Prostate gland (tissue), 2 donors: ENCODE data around the gene FAM114A1. TPM values are rescaled to one million over a fixed set of nuclear protein-coding genes. Genes with fewer than 3 reads are reported as not detected.

Experiments used
- DNase-seq: peaks from one replicate; pipeline ENCODE4 v3.0.0-alpha.2; 2019; ENCODE audit warnings: low spot score
- H3K27ac ChIP-seq, 2 donors: fragments of 200-600 bp; sonication (generic); 2 replicates each; pipeline ENCODE4 v1.5.1; 2017 to 2019
- H3K27me3 ChIP-seq: fragments of 200-600 bp; sonication (generic); replicated peaks from 2 replicates; pipeline ENCODE4 v1.5.1; 2019; ENCODE audit not compliant: insufficient read depth
- H3K36me3 ChIP-seq, 2 donors: fragments of 200-600 bp; sonication (generic); 1 replicate in 1 of 2; 2 replicates in 1 of 2; pipeline versions ENCODE4 v1.5.1 to v1.8.1; 2017 to 2019
- H3K4me1 ChIP-seq: fragments of 200-600 bp; sonication (generic); replicated peaks from 2 replicates; pipeline ENCODE4 v1.5.1; 2019
- H3K4me3 ChIP-seq, 2 donors: fragments of 200-600 bp; sonication (generic); 2 replicates each; pipeline ENCODE4 v1.5.1; 2017 to 2019
- H3K9me3 ChIP-seq: fragments of 200-600 bp; sonication (generic); 2 replicates; pipeline ENCODE4 v1.5.1; 2017
- POLR2A ChIP-seq: fragments of 450-650 bp; IDR thresholded peaks from one replicate; pipeline ENCODE4 v1.6.1; 2016; ENCODE audit warnings: antibody characterized with exemption, mild to moderate bottlenecking
- POLR2AphosphoS5 ChIP-seq: sonication (generic); formaldehyde crosslinking; IDR thresholded peaks from one replicate; pipeline ENCODE4 v1.6.1; 2017; ENCODE audit warnings: antibody characterized with exemption
- WGBS: methylation state at CpG from one replicate; pipeline ENCODE4 v1.1.5; 2018; 5-methylcytosine and 5-hydroxymethylcytosine counted together
- intact Hi-C: fragments of 100-400 bp; cut with DNase I; formaldehyde crosslinking; loops from one replicate; pipeline ENCODE4 v1.14.2; 2022
- total RNA-seq, 2 donors: library from RNA; depleted of rRNA; stranded (reverse); fragments of >200 nt; gene quantifications; one replicate each; pipeline ENCODE4 v1.1.0, GENCODE V29; 2016
- TF ChIP-seq, protein P1 (sequence below), 4 experiments: fragments of 200-600 bp in 2 of 4; fragments of 450-650 bp in 2 of 4; sonication (generic) in 2 of 4; IDR thresholded peaks; 1 replicate in 3 of 4; 2 replicates in 1 of 4; pipeline ENCODE4 v1.5.1; 2016 to 2019; ENCODE audit warnings: antibody characterized with exemption in 4 of 4, mild to moderate bottlenecking in 2 of 4, moderate library complexity in 2 of 4

FAM114A1 gene
- total RNA-seq, 2 donors from 2014 or later, result 117 to 118 TPM

DNA sequence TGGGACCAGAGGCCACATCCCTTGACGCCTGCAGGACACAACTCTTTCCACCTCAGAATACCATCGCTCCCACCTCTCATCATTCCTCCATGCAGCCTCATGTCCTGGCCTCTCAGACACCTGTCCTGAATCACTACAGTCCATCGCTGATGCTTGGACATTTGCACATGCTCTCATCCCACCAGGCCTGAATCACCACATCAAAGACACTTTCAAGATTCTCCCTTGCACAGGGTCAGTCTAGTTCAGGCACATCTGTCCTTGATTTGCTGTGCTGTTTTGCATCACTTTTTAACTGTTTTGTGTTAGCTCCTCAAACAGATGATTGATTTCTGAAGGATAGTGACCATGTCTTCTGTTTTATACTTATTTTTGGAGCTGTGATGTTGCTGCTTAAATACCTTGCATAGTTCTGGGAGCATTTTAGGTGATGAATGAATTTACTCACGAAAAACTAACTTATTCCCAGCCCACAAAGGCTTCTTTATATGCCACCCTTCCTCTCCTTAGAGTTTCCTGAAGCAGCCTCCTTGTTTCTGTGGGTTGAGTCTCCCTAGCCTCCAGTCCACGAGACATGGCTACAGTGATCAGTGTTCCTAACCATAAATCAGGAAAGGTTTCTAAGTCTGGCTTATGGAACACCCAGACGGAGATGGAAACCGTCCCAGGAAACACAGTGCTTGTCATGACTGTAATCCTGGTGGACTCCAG lies 2.6 kb downstream of the FAM114A1 start:
- intact Hi-C loops, result no loop called here
- no peaks in the 10 kb centered on the region for H3K27me3 ChIP-seq
- H3K4me3 ChIP-seq, result no peak overlapping the region
- no peaks in the 10 kb centered on the region for H3K4me1 ChIP-seq
- TF ChIP-seq, protein P1, sequence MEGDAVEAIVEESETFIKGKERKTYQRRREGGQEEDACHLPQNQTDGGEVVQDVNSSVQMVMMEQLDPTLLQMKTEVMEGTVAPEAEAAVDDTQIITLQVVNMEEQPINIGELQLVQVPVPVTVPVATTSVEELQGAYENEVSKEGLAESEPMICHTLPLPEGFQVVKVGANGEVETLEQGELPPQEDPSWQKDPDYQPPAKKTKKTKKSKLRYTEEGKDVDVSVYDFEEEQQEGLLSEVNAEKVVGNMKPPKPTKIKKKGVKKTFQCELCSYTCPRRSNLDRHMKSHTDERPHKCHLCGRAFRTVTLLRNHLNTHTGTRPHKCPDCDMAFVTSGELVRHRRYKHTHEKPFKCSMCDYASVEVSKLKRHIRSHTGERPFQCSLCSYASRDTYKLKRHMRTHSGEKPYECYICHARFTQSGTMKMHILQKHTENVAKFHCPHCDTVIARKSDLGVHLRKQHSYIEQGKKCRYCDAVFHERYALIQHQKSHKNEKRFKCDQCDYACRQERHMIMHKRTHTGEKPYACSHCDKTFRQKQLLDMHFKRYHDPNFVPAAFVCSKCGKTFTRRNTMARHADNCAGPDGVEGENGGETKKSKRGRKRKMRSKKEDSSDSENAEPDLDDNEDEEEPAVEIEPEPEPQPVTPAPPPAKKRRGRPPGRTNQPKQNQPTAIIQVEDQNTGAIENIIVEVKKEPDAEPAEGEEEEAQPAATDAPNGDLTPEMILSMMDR (IDR thresholded peaks at IDR 0.05), result no peak
- TF ChIP-seq POLR2AphosphoS5 (no peak), POLR2A (no peak)
- peak overlapping the region; percentile 18 to 97 for H3K27ac ChIP-seq
- 66% methylated on average over 7 of the region's 7 CpGs for WGBS
- no peaks in the 10 kb centered on the region for H3K36me3 ChIP-seq
- DNase-seq, result no peak
- H3K9me3 ChIP-seq, result no peaks in the 10 kb centered on the region

DNA sequence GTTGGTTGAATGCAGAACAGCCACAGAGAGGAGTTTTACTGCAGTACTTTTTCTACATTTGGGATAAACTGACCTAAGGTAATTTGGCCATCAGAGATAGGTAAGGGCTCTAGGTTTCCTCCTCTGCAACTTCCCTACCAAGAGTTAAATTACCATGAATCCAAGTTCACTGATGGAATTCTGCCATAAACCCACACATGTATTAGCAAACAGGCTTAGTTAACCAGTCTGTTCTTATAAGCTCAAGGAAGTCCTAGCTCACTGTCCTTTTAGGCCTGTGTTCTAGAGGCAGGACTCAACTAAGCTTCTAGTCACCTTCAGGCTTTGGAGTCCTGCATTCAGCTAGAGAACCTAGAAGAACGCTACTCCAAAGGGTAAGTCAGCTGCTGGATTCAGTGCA lies 4.0 kb downstream of the FAM114A1 start:
- Histone ChIP-seq H3K27me3 (no peaks in the 10 kb centered on the region), H3K4me3 (no peak overlapping the region), H3K4me1 (no peaks in the 10 kb centered on the region), H3K27ac (peak overlapping the region; percentile 62 to 84), H3K36me3 (no peaks in the 10 kb centered on the region), H3K9me3 (no peaks in the 10 kb centered on the region)
- intact Hi-C loops, result no loop called here
- TF ChIP-seq POLR2AphosphoS5 (no peak), POLR2A (no peak)
- TF ChIP-seq, protein P1 (IDR thresholded peaks at IDR 0.05), result no peak
- 89% methylated on average over 1 of the region's 1 CpG for WGBS
- no peak for DNase-seq

DNA sequence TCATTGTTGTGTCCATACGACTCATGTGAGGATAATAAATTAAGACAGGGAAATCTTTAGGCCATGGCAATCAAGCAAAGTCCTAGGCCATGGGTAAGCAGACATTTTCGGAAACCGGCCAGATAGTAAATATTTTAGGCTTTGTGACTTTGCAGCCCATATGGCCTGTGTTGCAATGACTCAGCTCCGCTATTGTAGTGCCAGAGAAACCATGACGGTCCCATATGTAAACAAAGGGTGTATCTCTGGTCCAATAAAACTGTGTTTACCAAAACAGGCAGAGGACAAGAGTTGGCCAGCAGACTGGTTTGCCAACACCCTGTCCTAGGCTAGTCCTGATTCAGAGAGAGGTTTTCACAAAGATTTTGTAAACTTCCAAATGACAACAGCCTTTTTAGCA lies 5.0 kb downstream of the FAM114A1 start:
- H3K36me3 ChIP-seq, result no peaks in the 10 kb centered on the region
- H3K4me1 ChIP-seq, result no peaks in the 10 kb centered on the region
- 36% methylated on average over 5 of the region's 5 CpGs for WGBS
- H3K27ac ChIP-seq, result peak overlapping the region; percentile 62 to 84
- H3K27me3 ChIP-seq, result no peaks in the 10 kb centered on the region
- H3K4me3 ChIP-seq, result no peak overlapping the region
- intact Hi-C loops, result no loop called here
- DNase-seq, result peak; percentile 81
- TF ChIP-seq POLR2AphosphoS5, result peak; percentile 93
- TF ChIP-seq POLR2A, result no peak
- no peaks in the 10 kb centered on the region for H3K9me3 ChIP-seq

DNA sequence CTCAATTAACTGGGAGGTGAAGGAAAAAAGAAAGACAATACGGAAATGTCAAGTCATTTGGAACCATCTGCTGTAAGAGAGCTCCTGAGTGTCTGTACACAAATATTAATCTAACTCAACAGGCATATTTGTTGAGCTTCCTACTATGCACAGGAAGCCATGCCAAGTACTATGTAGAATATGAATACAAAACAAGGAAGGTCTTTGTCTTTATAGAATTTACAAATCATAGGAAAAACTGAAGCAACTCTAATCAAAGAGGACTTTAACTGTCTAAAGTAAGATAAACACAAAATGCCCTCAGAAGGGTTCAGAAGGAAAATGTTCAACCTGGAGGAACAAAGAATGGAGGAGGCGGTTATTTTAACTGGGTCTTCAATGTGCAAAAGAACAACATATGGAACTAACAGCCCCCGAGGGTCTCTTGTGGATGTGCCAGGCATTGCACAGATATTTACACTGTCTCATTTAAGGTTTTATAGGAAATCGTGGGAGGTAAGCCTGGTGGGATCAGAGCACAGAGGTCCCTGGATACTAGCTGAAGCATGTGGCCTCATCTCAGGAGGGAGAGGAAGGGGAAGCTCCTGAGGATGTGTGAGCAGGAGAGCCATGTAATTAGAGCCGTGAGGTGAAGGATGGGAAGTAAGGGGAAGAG lies 5.8 kb downstream of the FAM114A1 start:
- Histone ChIP-seq H3K9me3 (no peaks in the 10 kb centered on the region), H3K4me3 (no peak overlapping the region), H3K36me3 (no peaks in the 10 kb centered on the region), H3K27me3 (no peaks in the 10 kb centered on the region), H3K4me1 (no peaks in the 10 kb centered on the region), H3K27ac (peak overlapping the region; percentile 62 to 84)
- intact Hi-C loops, result no loop called here
- DNase-seq, result no peak
- WGBS, result 53% methylated on average over 5 of the region's 5 CpGs
- TF ChIP-seq POLR2AphosphoS5 (no peak), POLR2A (no peak)
- TF ChIP-seq, protein P1 (IDR thresholded peaks at IDR 0.05), result no peak

DNA sequence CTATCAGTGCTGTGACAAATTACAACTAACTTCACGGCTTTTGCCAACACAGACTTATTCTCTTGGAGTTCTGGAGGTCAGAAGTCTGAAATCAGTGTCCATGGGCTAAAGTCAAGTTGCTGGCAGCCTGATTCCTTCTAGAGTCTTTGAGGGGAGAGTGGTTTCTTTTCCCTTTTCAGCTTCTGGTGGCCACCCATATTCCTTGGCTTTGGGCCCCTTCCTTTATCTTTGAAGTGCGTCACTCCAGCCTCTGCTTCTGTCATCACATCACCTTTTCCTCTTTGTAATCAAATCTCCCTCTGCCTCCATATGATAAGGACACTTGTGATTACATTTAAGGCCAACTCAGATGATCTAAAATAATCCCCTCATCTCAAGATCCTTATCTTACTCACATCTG lies 9.0 kb downstream of the FAM114A1 start:
- Histone ChIP-seq H3K4me1 (no peaks in the 10 kb centered on the region), H3K36me3 (no peaks in the 10 kb centered on the region)

More for the DNA sequence above, 9.0 kb downstream of the FAM114A1 start:
- no peak for DNase-seq
- Histone ChIP-seq H3K27me3 (no peaks in the 10 kb centered on the region), H3K4me3 (no peak overlapping the region), H3K9me3 (no peaks in the 10 kb centered on the region), H3K27ac (no peak overlapping the region)
- TF ChIP-seq, protein P1 (IDR thresholded peaks at IDR 0.05), result no peak
- TF ChIP-seq POLR2A (no peak), POLR2AphosphoS5 (no peak)
- intact Hi-C loops, result no loop called here
- WGBS, result 96% methylated on average over 2 of the region's 2 CpGs
